Sigmoid colon (tissue), 7 donors: ENCODE measurements around the gene ZCCHC24. TPM values are rescaled to one million over a fixed set of nuclear protein-coding genes. Genes with fewer than 3 reads are reported as not detected.

Source experiments
- DNase-seq: peaks from one replicate; pipeline ENCODE4 v3.0.0-alpha.2; 2019
- H3K27ac ChIP-seq, 4 donors: fragments of 200-600 bp; sonication (generic); one replicate each; pipeline ENCODE4 v1.5.1; 2016 to 2019; ENCODE audit warnings: mild to moderate bottlenecking in 1 of 4
- H3K27me3 ChIP-seq, 3 donors: fragments of 200-600 bp; sonication (generic); one replicate each; pipeline ENCODE4 v1.5.1; 2019; ENCODE audit warnings: mild to moderate bottlenecking in 1 of 3
- H3K36me3 ChIP-seq, 4 donors: fragments of 200-600 bp; sonication (generic); one replicate each; pipeline ENCODE4 v1.5.1; 2016 to 2019
- H3K4me1 ChIP-seq, 4 donors: fragments of 200-600 bp; sonication (generic); one replicate each; pipeline ENCODE4 v1.5.1; 2017 to 2019
- H3K4me3 ChIP-seq, 4 donors: fragments of 200-600 bp; sonication (generic); one replicate each; pipeline ENCODE4 v1.5.1; 2017 to 2019; ENCODE audit warnings: mild to moderate bottlenecking in 2 of 4, moderate library complexity in 1 of 4
- H3K9me3 ChIP-seq, 4 donors: fragments of 200-600 bp in 3 of 4; sonication (generic) in 3 of 4; one replicate each; pipeline versions ENCODE4 v1.5.1 to v1.6.1; 2013 to 2019
- CTCF ChIP-seq, 4 experiments: fragments of 450-650 bp in 3 of 4; fragments of 200-600 bp in 1 of 4; IDR thresholded peaks; one replicate each; pipeline ENCODE4 v1.5.1; 2016 to 2019; ENCODE audit warnings: antibody characterized with exemption in 4 of 4, mild to moderate bottlenecking in 3 of 4, moderate library complexity in 2 of 4
- EP300 ChIP-seq, 4 donors: sonication (generic); formaldehyde crosslinking; IDR thresholded peaks; one replicate each; pipeline ENCODE4 v1.6.1; 2017; ENCODE audit warnings: antibody characterized with exemption in 4 of 4
- POLR2A ChIP-seq, 2 donors: fragments of 450-650 bp; IDR thresholded peaks; one replicate each; pipeline ENCODE4 v1.6.1; 2016; ENCODE audit warnings: antibody characterized with exemption in 2 of 2, mild to moderate bottlenecking in 2 of 2, moderate library complexity in 2 of 2
- POLR2AphosphoS5 ChIP-seq, 4 donors: sonication (generic); formaldehyde crosslinking; IDR thresholded peaks; one replicate each; pipeline ENCODE4 v1.6.1; 2017; ENCODE audit warnings: antibody characterized with exemption in 4 of 4
- WGBS, 2 donors: extraction: QIAGEN DNeasy Blood & Tissue Kit; methylation state at CpG; one replicate each; pipeline ENCODE4 v1.1.7; 2013; 5-methylcytosine and 5-hydroxymethylcytosine counted together
- intact Hi-C: fragments of 100-400 bp; cut with DNase I; formaldehyde crosslinking; loops from one replicate; pipeline ENCODE4 v1.15.1; 2023
- polyA plus RNA-seq, 3 donors: library from polyadenylated mRNA; stranded (reverse); fragments of 200-250 nt; gene quantifications; one replicate each; pipeline ENCODE4 v1.2.3, GENCODE V29; 2013
- total RNA-seq, 4 donors: library from RNA; depleted of rRNA; stranded (reverse); fragments of >200 nt; gene quantifications; one replicate each; pipeline ENCODE4 v1.1.0, GENCODE V29; 2016
- donor health status: healthy with polysubstance abuse.
- donor health status: Bipolar disorder and iron deficiency.
- donor health status: healthy.

The ZCCHC24 gene
- total and polyA plus RNA-seq, 7 donors: 7.6 to 141 (median 82.6) TPM

DNA sequence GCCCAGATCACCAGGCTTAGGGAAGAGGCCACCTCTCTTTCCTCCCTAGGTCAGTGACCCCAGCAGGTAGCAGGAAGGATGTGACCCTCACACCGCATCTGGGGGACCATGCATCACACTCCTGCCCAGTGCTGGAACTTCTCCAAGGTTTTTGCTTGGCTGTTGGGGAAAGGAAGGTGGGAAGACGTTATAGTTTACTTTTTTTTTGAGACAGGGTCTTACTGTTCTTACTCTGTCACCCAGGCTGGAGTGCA is 8.6 kb downstream of the ZCCHC24 start:
- Histone ChIP-seq H3K27me3 (no peaks in the 10 kb centered on the region), H3K9me3 (no peaks in the 10 kb centered on the region), H3K4me1 (peaks cover 0 to 100% (median 100%) of the 10 kb centered on the region in 4 donors), H3K4me3 (no peak overlapping the region), H3K27ac (peak overlapping the region in 3 of 4 donors; percentile 98 to 100 (median 99)), H3K36me3 (peaks cover 0 to 15% (median 2%) of the 10 kb centered on the region in 4 donors)
- 73 to 82% methylated on average over 2 of the region's 2 CpGs for WGBS, 2 donors
- intact Hi-C loops: no loop called here
- DNase-seq: peak; percentile 67
- TF ChIP-seq CTCF (IDR thresholded peaks at IDR 0.05) (no peak), EP300 (IDR thresholded peaks at IDR 0.05) (no peak), POLR2A (IDR thresholded peaks at IDR 0.05) (no peak), POLR2AphosphoS5 (IDR thresholded peaks at IDR 0.05) (no peak)

DNA sequence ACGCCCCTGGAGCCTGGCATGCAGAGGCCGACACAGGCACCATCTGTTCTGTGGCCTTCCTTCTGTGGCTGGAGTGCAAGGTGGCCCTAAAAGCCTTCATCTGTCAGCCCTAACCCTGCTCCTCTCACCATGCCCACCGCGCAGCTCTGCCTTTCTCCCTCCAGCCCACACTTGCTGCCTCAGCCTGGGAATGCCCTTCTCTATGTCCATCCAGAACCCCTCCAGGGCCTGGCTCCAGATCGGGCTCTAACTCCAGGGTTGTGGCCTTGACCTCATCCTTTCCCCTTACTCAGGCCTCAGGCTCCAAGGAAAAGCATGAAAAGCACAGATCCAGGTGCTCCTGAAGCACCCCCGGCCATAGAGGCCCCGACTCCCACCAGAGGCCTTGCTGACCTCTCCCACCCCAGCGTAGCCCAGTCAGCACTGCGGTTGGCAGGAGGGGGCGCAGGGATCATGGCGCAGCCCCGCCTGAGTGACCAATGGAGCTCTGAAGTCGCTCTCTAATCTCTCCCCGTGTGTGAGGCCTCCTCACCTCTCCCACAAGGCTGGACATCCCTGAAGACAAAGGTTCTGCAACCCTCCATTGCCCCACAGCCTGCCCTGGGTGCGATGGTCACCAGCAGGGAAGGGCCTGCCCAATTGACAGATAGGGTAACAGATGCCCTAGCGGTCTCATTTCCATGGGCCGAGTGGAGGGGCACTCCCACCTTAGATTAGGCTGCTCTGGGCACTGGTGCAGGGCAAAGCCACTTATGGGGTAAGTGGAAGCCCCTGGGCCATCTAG is 9.2 kb downstream of the ZCCHC24 start:
- 89 to 91% methylated on average over 17 of the region's 17 CpGs for WGBS, 2 donors
- peak overlapping the region in 3 of 4 donors; percentile 98 to 100 (median 99) for H3K27ac ChIP-seq
- peak; percentile 66 for DNase-seq
- H3K9me3 ChIP-seq: no peaks in the 10 kb centered on the region
- peaks cover 0 to 100% (median 100%) of the 10 kb centered on the region in 4 donors for H3K4me1 ChIP-seq
- peak overlapping the region in 2 of 4 donors; percentile 5 to 15 for H3K4me3 ChIP-seq
- H3K36me3 ChIP-seq: peaks cover 0 to 20% (median 2%) of the 10 kb centered on the region in 4 donors
- intact Hi-C loops: no loop called here
- TF ChIP-seq EP300 (IDR thresholded peaks at IDR 0.05) (no peak), CTCF (IDR thresholded peaks at IDR 0.05) (no peak), POLR2AphosphoS5 (IDR thresholded peaks at IDR 0.05) (no peak), POLR2A (IDR thresholded peaks at IDR 0.05) (no peak)
- H3K27me3 ChIP-seq: no peaks in the 10 kb centered on the region

- WGBS, 2 donors: 70 to 76% methylated on average over 15 of the region's 15 CpGs
- H3K4me3 ChIP-seq: peak overlapping the region in 2 of 4 donors; percentile 5 to 15
Measured at GRCh38 chr10:79435271-79436065, 10.0 kb downstream of the ZCCHC24 start.

DNA sequence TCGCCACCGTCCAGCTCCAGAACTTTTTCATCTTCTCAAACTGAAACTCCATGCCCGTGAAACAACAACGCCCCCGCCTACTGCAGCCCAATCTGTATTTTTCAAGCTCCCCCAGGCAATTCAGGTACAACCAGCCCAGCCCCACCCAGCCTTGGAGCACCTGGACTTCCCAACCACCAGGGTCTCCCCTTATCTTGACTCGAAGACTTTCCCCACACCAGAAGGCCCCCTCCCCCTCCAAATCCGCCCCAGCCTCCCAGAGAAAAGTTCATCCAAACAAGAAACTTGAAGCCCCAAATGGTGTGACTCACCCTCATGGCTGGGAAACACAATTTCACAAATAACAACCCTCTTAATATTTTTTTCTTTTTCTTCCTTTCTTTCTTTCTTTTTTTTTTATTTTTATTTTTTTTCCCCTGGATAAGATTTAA is 10.6 kb downstream of the ZCCHC24 start:
- intact Hi-C loops: no loop called here
- Histone ChIP-seq H3K27ac (peak overlapping the region in 3 of 4 donors; percentile 98 to 100 (median 99)), H3K36me3 (peaks cover 0 to 33% (median 4%) of the 10 kb centered on the region in 4 donors), H3K4me1 (peaks cover 0 to 100% (median 100%) of the 10 kb centered on the region in 4 donors), H3K4me3 (peak overlapping the region in 2 of 4 donors; percentile 5 to 15), H3K27me3 (no peaks in the 10 kb centered on the region), H3K9me3 (no peaks in the 10 kb centered on the region)
- DNase-seq: peak; percentile 83
- WGBS, 2 donors: 70 to 71% methylated on average over 7 of the region's 7 CpGs
- TF ChIP-seq POLR2A (IDR thresholded peaks at IDR 0.05): no peak
- no peak for TF ChIP-seq CTCF (IDR thresholded peaks at IDR 0.05)
- TF ChIP-seq EP300 (IDR thresholded peaks at IDR 0.05): no peak
- TF ChIP-seq POLR2AphosphoS5 (IDR thresholded peaks at IDR 0.05): no peak

More at GRCh38 chr10:79435271-79436065, 10.0 kb downstream of the ZCCHC24 start:
- Histone ChIP-seq H3K27ac (peak overlapping the region in 3 of 4 donors; percentile 98 to 100 (median 99)), H3K36me3 (peaks cover 0 to 27% (median 2%) of the 10 kb centered on the region in 4 donors), H3K9me3 (no peaks in the 10 kb centered on the region), H3K27me3 (no peaks in the 10 kb centered on the region), H3K4me1 (peaks cover 0 to 100% (median 100%) of the 10 kb centered on the region in 4 donors)
- TF ChIP-seq CTCF (IDR thresholded peaks at IDR 0.05) (no peak), EP300 (IDR thresholded peaks at IDR 0.05) (no peak), POLR2A (IDR thresholded peaks at IDR 0.05) (no peak), POLR2AphosphoS5 (IDR thresholded peaks at IDR 0.05) (peak in 1 of 4 donors; percentile 31)
- intact Hi-C loops: no loop called here
- DNase-seq: peak; percentile 88
